Osteocyte (in vitro differentiated cells): Measurements from ENCODE around the gene SCGB3A2. TPM values are rescaled to one million over a fixed set of nuclear protein-coding genes. Genes with fewer than 3 reads are reported as not detected.

Experiments
- DNase-seq: peaks from one replicate; pipeline ENCODE4 v3.0.0; 2021; ENCODE audit warnings: mixed read lengths; ENCODE audit not compliant: unreplicated experiment; ENCODE audit errors: extremely low spot score
- H3K27ac Mint-ChIP-seq: one replicate; pipeline ENCODE4 v1.8.0; 2021; ENCODE audit warnings: mild to moderate bottlenecking, mixed read lengths; ENCODE audit not compliant: unreplicated experiment
- H3K27me3 Mint-ChIP-seq: one replicate; pipeline ENCODE4 v1.8.0; 2021; ENCODE audit warnings: mixed read lengths; ENCODE audit not compliant: unreplicated experiment
- H3K36me3 Mint-ChIP-seq: one replicate; pipeline ENCODE4 v1.8.0; 2021; ENCODE audit warnings: mixed read lengths; ENCODE audit not compliant: unreplicated experiment
- H3K4me1 Mint-ChIP-seq: one replicate; pipeline ENCODE4 v1.8.0; 2021; ENCODE audit warnings: mixed read lengths; ENCODE audit not compliant: unreplicated experiment
- H3K4me3 Mint-ChIP-seq: one replicate; pipeline ENCODE4 v1.8.0; 2021; ENCODE audit warnings: mild to moderate bottlenecking, moderate library complexity, mixed read lengths; ENCODE audit not compliant: unreplicated experiment
- H3K9me3 Mint-ChIP-seq: one replicate; pipeline ENCODE4 v1.8.0; 2021; ENCODE audit warnings: mixed read lengths; ENCODE audit not compliant: unreplicated experiment
- total RNA-seq: library from RNA; stranded (reverse); gene quantifications from 2 replicates; pipeline ENCODE4 v1.2.1, GENCODE V29; 2021
- TF ChIP-seq, protein P1 (sequence below): fragments of 200-600 bp; sonication (generic); IDR thresholded peaks from 2 replicates; pipeline ENCODE4 v1.5.0; 2021; ENCODE audit warnings: antibody characterized with exemption, mild to moderate bottlenecking, moderate library complexity

SCGB3A2 gene
- total RNA-seq, 1 donor from 2014 or later, result not detected

DNA sequence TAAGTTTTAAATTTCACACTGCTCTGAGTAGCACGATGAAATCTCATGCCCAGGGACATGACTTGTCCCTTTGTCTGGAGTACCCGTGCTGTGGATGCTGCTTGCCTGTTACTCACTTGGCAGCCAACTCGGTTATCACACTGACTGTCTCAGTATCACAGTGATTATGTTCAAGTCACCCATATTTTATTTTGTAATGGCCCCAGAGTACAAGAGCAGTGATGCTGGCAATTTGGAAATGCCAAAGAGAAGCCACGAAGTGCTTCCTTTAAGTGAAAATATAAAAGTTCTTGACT is 22.8 kb upstream of the SCGB3A2 start:
- H3K27me3 Mint-ChIP-seq, result peaks cover 46% of the 10 kb centered on the region
- no peaks in the 10 kb centered on the region for H3K36me3 Mint-ChIP-seq
- H3K27ac Mint-ChIP-seq, result no peak overlapping the region
- H3K4me3 Mint-ChIP-seq, result no peak overlapping the region
- no peaks in the 10 kb centered on the region for H3K9me3 Mint-ChIP-seq
- TF ChIP-seq, protein P1, sequence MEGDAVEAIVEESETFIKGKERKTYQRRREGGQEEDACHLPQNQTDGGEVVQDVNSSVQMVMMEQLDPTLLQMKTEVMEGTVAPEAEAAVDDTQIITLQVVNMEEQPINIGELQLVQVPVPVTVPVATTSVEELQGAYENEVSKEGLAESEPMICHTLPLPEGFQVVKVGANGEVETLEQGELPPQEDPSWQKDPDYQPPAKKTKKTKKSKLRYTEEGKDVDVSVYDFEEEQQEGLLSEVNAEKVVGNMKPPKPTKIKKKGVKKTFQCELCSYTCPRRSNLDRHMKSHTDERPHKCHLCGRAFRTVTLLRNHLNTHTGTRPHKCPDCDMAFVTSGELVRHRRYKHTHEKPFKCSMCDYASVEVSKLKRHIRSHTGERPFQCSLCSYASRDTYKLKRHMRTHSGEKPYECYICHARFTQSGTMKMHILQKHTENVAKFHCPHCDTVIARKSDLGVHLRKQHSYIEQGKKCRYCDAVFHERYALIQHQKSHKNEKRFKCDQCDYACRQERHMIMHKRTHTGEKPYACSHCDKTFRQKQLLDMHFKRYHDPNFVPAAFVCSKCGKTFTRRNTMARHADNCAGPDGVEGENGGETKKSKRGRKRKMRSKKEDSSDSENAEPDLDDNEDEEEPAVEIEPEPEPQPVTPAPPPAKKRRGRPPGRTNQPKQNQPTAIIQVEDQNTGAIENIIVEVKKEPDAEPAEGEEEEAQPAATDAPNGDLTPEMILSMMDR, result no peak
- no peaks in the 10 kb centered on the region for H3K4me1 Mint-ChIP-seq
- DNase-seq, result no peak

DNA sequence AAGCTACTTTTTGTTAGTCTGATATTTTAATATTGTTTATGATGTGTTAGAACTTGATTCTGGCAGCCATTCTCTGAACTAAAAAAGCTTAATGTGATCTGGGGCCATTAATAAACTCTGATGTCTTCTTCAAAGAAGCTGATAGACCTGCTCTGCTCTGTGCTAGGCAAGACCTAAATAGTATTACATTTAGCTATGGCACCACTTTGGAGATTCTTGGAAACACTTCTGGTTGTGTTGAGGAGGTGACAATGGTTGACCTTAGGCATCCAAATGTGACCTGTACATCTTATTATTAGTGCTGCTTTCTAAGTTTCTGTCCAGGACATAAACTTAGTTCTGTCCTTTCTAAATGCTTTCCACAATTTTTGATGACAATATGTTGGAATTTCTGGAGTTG is 21.7 kb upstream of the SCGB3A2 start:
- Mint-ChIP-seq H3K27me3 (peaks cover 42% of the 10 kb centered on the region), H3K4me3 (no peak overlapping the region), H3K36me3 (no peaks in the 10 kb centered on the region), H3K4me1 (no peaks in the 10 kb centered on the region), H3K27ac (no peak overlapping the region), H3K9me3 (no peaks in the 10 kb centered on the region)
- DNase-seq, result no peak
- TF ChIP-seq, protein P1, result no peak

DNA sequence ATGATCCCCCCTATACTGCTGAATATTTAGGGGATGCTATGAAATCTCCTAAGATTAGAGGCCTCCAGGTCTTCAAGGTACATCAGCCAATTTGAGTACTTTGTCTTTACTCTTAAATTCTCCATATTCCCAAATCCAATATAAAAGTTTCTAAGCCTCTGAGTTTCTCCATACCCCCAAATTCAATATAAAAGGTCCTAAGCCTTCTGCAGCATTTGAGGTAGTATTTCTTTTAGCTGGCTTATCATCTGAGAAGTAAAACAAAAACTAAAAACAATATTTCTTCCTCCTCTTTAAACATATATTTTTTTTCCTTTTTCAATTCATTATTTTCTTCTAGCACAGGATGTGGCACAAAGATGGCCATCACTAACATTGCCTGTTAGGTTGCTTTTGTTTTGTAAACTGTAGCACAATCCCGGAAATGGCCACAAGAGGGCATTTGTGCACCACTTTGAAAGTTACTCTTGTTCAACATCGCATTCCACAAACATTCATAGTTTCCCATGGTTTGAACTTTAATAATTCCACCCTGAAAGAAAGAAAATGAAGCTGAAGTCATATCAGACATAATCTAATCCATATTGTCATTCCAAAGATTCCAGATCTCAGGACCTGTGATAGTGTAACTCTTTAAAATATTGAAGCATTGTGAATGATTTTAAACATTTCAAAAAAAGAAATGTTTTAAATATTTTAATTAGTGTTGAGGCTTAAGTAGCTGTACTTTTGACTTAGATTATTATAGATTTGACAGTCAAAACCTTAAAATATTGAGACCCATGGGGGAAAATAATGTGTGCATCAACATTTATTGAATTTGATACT is 21.0 kb upstream of the SCGB3A2 start:
- DNase-seq, result no peak

DNA sequence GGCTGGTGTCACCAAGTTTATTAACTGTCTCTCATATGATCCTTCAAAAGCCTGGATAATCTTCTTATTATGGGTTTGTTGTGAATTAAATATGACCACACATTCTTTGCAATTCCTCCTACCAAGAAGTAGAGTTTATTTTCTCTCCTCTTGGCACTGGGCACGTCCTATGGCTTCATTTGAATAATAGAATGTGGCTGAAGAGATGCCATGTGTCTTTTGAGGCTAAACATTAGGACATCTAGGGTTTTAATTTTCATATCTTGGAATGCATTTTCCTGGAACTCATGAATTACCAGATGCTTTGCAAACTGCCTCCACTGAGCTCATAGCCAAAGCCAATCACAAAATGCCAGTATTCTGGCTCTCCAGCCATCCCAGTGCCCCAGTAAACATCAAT is 19.9 kb upstream of the SCGB3A2 start:
- TF ChIP-seq, protein P1, result no peak
- Mint-ChIP-seq H3K27ac (no peak overlapping the region), H3K4me1 (no peaks in the 10 kb centered on the region), H3K27me3 (peaks cover 36% of the 10 kb centered on the region), H3K36me3 (no peaks in the 10 kb centered on the region), H3K4me3 (no peak overlapping the region), H3K9me3 (no peaks in the 10 kb centered on the region)
- DNase-seq, result no peak

More for the DNA sequence above, 21.0 kb upstream of the SCGB3A2 start:
- Mint-ChIP-seq H3K27me3 (peaks cover 38% of the 10 kb centered on the region), H3K4me3 (no peak overlapping the region), H3K4me1 (no peaks in the 10 kb centered on the region), H3K9me3 (no peaks in the 10 kb centered on the region), H3K27ac (no peak overlapping the region), H3K36me3 (no peaks in the 10 kb centered on the region)
- TF ChIP-seq, protein P1, result peak; percentile 85

DNA sequence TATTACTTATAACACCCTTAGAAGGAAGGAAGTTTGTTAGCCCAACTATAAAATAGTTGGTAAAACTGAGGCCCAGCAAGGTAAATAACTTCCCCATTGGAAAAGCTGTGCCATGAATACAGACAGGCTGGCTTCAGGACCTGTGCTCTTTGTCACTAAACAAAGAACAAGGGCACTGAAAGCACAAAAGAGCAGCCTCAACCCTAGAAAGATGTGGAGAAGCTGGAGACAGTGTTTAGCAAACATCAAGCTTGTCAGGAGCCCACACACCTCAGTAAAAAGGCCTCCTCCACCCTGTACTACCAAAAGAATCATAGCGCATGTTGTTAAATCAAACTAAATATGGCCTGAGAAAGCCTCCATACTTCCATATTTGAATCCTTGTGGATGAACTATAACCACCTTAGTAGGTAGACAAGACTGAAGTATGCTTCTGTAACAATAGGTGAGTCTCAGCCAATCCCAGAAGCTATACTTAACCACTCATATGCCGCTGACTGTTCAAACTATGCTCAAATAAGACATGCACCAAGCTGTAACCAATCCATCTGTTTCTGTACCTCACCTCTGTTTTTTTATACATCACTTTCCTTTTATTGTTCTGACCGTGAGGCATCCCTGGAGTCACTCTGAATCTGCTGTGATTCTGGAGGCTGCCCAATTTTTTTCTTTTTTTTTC is 18.4 kb upstream of the SCGB3A2 start:
- Mint-ChIP-seq H3K4me1 (no peaks in the 10 kb centered on the region), H3K36me3 (no peaks in the 10 kb centered on the region), H3K27me3 (peaks cover 26% of the 10 kb centered on the region), H3K27ac (no peak overlapping the region), H3K9me3 (no peaks in the 10 kb centered on the region), H3K4me3 (no peak overlapping the region)
- TF ChIP-seq, protein P1, result no peak
- no peak for DNase-seq
